ENCODE results near the gene NRL.
"Not testable (repeated sequence)": the region's sequence is repeated elsewhere in the genome, so short reads cannot be mapped to it uniquely, and the experiment has no call there.

The NRL gene

GRCh38 chr14:24051789-24052655, 62.7 kb downstream of the NRL start, which contains the start of gene CARMIL3:
Gene CARMIL3, plus strand, starts transcription at chr14:24052009. Its CDS starts 145 bp downstream, at chr14:24052154.
- peak; percentile 69 to 91 for DNase-seq

GRCh38 chr14:24051176-24051788, 63.5 kb downstream of the NRL start:
- no peak for DNase-seq

- not testable (repeated sequence) for DNase-seq
These were observed 64.0 kb downstream of the NRL start for GRCh38 chr14:24050753-24051152.

GRCh38 chr14:24049002-24049401, 65.7 kb downstream of the NRL start:
- not testable (repeated sequence) for DNase-seq

GRCh38 chr14:24042746-24043145, 72.0 kb downstream of the NRL start:
- peak; percentile 29 to 72 for DNase-seq

- no peak for DNase-seq
These were observed 74.1 kb downstream of the NRL start for GRCh38 chr14:24040692-24041091.

GRCh38 chr14:24038686-24039085, 76.1 kb downstream of the NRL start:
- no peak for DNase-seq

- DNase-seq, result no peak
These were observed 77.1 kb downstream of the NRL start for GRCh38 chr14:24037658-24038037.

GRCh38 chr14:24036963-24037657, 77.6 kb downstream of the NRL start:
- not testable (repeated sequence) for DNase-seq

GRCh38 chr14:24036169-24036962, 78.4 kb downstream of the NRL start:
- peak; percentile 86 to 88 for DNase-seq

- not testable (repeated sequence) for DNase-seq
These were observed 79.0 kb downstream of the NRL start for GRCh38 chr14:24035769-24036168.

GRCh38 chr14:24032727-24033418, 81.9 kb downstream of the NRL start:
- DNase-seq, result no peak

- DNase-seq, result not testable (repeated sequence)
These were observed 83.4 kb downstream of the NRL start for GRCh38 chr14:24031331-24031730.

- not testable (repeated sequence) for DNase-seq
These were observed 85.1 kb downstream of the NRL start for GRCh38 chr14:24029687-24030086.
